ENCODE data around the gene RAB27A.

DNA sequence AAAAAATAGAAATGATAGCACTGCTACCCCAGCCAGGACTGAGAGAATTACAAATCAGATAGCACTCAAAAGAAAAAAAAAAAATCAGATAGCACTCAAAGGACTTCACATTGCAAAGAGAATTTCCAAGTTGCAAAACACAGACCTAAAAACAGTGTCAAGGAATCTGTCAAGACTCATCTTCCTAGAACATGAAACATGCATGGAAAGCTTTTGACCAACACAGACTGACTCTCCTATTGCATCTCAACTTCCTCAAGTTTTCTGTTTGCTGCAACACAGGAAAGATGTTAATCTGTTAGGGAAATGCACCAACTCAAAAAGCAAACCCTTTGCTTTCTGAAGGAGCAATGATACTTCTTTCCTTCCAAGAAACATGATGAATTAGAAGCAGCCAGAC lies 42.3 kb downstream of the RAB27A start:
- TF ChIP-seq, protein P1, sequence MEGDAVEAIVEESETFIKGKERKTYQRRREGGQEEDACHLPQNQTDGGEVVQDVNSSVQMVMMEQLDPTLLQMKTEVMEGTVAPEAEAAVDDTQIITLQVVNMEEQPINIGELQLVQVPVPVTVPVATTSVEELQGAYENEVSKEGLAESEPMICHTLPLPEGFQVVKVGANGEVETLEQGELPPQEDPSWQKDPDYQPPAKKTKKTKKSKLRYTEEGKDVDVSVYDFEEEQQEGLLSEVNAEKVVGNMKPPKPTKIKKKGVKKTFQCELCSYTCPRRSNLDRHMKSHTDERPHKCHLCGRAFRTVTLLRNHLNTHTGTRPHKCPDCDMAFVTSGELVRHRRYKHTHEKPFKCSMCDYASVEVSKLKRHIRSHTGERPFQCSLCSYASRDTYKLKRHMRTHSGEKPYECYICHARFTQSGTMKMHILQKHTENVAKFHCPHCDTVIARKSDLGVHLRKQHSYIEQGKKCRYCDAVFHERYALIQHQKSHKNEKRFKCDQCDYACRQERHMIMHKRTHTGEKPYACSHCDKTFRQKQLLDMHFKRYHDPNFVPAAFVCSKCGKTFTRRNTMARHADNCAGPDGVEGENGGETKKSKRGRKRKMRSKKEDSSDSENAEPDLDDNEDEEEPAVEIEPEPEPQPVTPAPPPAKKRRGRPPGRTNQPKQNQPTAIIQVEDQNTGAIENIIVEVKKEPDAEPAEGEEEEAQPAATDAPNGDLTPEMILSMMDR (IDR thresholded peaks at IDR 0.05) = no peak
- no peak for TF ChIP-seq POLR2A (IDR thresholded peaks at IDR 0.05)
